Stimulated activated CD4-positive, alpha-beta T cell treated with anti-CD3 and anti-CD28 coated beads, Interleukin-2, amount 100 ng/mL, for 48 hours (primary cell): ENCODE measurements around the gene NR2E1.

Source experiments
- DNase-seq, 2 donors: peaks; one replicate each; pipeline ENCODE4 v3.0.0-alpha.2; 2020

NR2E1 gene

DNA sequence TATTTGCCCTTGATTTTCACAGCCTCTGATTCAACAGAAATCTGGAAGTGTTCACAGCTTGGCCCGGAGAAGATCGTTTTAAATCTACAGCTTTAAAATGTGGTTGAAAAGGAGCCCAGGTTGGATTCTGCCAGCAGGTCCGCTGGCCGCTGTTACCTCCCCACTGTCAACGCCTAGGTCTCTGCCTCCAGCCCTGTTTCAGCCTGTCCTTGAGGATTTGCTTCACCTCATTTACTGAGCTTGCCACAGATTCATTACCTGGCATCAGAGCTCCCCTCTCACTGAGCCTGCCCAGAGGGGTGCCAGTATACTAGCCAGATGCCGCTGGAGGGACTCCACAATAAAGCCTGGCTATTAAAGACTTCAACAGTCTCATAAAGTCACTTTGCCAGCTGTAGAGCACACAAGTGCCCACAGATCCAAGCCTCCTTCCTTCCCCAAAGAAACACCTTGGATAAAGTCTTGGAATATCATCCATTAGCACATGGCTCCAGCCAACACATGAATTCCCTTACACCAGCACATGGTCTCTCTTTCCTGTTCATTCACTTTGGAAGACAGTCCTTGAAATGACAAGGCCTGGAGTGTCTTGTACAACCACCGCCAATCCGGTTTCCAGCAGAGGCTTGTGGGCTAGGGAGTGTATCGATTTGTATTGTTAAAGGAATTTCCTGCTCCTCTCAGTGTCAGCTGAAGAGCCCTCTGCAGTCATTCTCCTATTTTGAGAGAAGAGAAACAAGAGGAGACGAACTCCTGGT lies 9.5 kb upstream of the NR2E1 start:
- no peak for DNase-seq

DNA sequence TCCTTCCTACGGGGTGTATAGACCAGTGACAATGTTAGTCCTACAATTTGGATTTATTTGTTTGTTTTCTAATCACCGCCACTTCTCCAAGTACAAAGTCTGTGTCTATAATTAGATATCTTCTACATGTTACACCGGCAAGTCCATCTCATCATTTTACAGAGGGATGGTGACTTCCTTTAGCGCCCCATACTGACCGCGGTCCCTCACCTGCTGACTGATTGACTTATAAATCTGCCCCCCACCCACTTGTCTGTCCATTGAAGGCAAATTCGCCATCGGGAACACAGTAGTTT lies 8.9 kb upstream of the NR2E1 start:
- DNase-seq, result no peak

DNA sequence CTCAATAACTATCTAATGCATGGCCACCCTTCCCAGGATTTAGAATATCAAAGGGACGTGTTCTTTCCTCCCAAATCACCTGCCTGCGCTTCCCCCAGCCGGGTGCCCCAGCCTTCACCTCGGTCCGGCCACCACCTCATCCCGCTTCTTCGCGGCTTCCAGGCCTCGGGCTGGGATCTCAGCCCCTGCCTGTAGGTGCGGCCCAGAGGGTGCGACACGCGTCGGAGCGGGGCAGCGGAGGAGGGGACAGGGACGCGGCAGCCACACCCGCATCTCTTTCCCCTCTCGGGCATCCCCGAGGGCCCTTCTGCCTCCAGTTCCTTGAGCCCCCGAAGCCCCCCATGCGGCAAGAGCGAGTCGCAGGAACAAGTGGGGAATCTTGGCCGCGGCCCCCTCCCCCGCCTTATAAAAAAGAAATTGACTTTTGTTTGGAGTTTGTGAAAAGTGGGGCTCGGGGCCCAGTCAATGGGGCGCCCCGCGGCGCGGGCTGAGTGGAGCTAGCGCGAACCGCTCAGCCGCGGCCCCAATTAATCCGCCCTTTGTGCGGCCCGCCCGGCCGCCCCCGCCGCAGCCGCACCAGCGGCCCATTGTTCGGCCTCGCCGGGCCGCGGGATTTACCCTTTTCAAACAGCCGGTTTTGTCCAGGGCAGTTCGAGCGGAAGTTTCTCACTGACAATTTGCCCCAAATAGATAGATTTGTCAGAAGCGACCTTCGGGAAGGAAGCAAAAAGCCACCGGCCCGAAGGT lies 8.4 kb upstream of the NR2E1 start:
- no peak for DNase-seq

DNA sequence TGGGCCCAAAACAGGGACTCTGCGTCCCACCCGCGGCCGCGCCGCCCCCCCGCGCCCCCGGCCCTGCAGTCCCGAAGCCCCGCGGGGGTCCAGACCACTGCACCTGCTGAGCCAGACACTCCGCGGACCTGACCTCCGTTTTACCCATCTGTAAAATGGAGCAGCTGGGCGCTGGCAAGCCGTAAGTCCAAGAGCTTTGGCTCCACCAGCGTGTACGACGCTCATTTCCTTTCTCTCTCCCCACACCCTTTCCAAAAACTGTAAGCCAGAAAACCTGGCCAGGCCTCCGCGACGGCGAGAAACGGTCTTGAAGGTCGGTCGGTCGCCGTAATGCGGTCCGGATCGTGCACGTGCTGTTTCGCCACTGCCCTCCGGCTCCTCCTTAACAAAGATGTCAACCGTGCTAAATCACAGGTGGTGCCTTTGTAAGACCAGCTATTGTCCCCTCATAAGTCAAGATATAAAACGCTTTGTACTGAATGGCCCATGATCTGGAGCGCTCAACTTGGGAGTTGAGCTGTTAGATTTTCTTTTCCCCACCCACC lies 7.8 kb upstream of the NR2E1 start:
- no peak for DNase-seq

DNA sequence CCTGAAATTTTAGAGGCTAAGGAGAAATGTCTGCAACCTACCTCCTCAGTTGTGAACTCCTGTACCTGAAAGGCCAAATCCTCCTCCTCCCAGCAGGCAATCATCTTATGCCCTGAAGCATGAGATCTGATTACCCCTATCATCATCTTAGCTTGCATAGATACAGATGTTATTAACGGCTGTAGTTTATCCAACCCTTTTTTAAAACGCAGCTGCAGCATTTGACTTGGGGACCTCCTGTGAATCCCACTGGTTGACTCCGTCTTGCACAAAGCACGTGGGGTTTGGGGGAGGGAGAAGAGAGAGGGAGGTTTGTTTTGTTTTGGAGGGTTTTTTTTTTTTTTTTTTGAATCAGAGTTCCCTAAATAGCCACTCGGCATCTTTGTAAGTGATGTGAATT lies 5.8 kb upstream of the NR2E1 start:
- DNase-seq, result no peak

DNA sequence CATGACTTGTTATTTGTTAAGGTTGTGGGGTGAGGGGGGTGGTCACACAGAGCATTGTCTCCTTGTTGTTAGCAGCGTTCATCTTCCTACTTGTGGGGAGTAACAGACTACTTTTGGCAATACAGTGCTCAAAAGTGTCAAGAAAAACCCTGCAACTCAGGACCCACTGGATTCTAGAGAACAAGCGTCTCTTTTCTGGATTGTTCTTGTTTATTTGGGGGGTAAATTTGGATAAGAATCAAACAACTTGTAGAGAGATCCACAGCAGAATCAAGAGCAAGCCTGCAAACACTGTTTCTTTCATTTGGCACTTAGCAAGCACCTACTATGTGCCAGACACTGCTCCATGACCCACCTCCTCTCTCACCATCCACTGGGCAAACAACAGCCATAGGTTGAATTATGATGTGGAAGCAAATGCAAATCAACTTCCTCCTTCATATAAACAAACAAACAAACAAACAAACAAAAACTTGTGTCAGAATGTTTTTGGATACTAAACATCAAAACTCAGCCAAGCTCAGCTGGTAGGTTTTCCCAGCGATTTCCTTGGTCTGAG lies 4.0 kb upstream of the NR2E1 start:
- no peak for DNase-seq

DNA sequence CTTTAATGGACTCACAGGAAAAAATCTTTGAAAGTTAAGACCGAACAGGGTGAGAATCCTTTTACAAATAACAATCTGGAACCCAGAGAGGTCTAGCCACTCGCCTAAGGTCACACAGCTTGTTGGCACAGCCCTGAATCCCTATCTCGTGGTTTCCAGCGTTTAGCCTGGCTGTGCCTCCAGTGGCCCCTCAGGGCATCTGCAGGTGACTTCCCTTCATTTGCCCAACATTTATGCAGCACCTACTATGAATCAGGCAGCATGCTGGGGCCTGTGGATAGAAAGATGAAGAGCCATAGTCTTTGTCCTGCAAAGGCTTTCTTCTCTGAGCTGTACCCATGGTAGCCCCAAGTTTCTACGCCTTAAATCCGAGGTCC lies 2.6 kb upstream of the NR2E1 start:
- DNase-seq, result no peak

DNA sequence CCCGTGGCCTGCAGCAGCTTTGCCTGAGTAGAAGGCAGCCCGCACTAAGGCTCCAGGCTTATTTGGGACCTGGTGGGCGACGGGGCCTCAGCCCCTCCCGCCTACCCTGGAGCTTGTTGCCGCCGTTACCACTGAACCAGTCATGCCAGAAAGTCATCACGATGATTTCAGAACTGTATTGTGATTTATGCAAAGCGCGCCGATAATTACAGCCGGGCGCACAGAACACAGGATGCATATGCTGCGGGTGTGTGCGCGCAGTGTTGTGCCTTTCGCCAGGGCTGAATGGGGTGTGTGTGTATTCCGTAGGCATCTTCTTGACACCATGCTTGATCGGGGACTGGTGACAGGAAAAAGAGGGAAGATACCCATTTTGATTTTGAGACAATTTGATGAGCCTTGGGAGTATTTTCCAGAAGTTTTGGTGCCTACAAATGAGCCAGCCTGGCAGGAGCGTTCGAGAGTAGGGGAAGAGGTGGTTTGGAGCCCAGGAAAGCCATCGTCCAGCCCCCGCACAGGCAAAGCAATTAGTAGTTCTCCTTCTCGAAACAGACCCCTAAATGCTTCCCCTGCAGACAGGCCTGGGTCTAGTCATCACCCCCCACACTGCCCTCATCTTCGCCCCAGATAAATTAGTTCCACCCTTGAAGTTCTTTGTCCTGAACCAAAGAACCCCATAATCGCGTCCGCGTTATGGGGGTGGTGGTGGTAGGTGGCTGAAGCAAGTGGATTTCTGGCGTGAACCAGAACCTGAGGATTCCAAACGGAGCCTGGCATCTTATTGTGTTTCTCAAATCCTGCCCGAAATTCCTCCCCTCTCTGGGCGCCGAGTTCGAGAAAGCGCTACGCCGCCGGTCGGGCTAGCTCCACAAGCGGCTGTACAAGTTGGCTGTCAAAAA lies 1.9 kb upstream of the NR2E1 start:
- DNase-seq, result no peak

DNA sequence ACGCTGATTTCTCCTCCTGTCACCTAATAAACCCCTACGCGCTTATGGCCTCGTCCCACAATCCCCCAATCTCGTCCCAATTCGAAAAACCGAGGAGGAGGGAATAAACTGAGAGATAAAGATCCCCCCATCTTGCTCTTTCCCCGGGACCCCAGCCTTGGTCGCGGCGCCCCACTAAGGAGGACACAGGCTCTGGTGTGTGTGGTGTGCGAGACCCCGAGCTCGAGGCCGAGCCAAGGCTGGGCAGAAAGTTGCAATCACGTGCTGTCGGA lies 1.3 kb upstream of the NR2E1 start:
- DNase-seq, result no peak

DNA sequence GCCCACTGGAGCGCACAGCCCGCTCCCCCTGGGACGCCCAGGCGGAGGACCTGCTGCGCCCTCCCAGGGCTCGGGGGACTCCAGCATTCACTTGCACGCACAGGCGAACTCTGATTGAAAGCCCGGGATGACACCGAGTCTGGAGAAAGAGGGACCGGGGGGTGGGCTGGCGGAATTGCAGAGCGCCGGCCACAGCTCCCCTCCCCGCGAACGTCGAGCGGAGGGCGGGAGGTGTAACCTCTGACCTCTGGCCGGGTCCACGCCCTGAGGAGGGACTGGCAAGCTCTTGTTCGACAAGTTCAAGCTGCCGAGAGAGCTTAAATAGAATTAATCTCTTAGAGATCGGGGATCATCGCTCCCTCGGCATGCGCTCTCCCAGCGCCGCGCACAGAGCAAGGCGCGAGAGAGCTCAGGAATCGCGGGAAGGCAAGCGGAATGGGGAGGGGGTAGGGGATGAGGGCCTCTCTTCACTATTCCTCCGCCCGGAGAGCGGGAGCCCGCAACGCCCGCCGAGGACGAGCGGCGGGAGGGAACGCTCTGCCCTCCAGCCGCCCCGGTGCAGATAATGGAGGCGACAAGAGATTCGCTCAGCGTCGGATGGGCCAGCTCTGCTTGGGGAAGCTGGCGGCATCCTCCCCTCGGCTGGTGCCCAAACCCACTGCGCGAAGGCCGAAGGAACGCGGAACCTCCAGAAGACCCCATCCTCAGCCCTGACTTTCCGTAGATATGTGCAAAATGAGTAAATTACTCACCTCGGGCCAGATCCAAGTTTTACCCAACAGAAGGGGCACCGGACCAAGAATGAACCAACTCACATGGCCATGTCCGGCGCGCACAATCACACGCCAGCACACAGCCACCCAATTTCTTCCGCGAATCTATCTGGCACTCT lies 761 bp upstream of the NR2E1 start:
- no peak for DNase-seq

DNA sequence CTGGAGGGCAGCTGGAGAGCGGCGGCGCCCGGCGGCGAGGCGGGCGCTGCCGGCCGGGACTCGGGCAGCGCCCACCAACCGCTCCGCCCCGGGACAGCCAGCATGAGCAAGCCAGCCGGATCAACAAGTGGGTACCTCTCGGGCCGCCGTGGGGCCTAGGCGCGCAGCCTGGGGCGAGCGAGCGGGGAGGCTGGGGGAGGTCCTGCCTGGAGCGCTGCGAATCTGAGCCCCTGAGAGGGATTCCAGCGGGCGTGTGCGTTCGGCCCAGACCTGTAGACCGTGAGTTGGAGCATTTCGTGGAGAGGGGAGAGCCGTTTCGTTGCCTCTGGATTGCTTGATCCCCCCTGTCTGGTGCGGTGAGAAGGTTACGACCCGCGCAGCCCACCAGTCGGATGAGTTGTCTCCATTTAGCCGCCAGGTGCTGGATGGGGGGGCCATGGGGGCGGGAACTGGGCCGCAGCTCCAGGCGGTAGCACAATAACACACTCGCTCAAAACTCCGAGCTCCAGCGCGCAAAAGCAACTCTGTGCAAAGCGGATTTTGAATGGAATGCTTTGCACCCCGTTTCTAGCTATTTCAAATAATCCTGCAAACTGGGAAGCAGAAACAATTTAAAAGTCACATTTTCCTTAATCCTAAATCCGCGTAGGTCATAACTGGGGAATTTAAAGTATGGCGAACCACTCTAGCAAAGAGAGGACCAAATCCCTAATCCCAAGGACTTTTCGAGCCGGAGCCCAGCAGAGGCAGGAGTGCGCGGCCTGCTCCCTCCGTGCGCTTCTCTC lies 1.0 kb downstream of the NR2E1 start:
- no peak for DNase-seq

DNA sequence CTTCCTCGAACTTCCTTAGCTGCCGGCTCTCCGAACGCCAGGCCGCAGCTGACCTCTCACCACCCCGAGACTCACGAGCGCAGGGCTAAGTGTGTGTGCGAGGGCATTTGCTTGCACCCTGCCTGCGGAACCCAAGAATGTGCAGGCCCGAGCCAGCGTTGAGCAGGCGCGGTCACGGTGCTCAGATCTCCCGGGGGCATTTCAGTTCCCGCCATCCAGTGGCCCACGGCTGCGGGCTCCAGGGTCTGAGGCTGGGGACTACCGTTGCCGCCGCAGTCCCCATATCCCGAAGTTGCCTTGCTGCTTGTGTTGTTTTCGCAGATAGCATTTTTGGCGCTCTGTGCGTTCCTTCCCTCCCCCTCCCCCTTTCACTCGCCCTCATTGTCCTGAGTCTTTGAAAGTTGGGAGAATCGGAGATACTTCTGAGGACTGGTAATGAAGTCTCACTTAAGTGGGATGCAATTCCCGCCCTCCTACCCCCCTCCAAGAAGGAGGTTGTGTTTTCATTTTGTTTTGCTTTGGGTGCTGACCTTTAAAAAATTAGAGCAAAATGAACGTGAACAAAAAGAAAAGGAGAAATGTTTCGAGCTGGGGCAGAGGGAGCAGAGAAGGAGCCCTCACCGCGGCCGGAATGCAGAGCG lies 1.7 kb downstream of the NR2E1 start:
- no peak for DNase-seq

DNA sequence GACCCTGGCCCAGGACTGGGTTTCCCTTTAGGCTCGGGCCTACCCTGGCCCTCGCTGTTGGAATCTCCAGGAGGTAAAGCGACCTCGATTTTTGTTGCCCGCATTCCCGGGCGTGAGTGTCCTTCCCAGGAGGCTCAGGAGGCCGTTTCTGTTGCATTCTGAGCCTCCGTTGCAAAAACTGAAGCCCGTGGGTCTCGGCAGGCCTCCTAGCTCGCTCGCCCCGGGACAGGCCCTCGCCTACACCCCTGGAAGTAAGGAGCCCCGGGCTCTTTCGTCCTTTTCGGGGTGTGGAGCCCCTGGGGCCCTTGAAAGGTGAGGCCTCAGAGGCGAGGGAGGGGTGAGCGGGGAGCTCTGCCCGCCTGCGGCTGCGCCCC lies 2.3 kb downstream of the NR2E1 start:
- no peak for DNase-seq

DNA sequence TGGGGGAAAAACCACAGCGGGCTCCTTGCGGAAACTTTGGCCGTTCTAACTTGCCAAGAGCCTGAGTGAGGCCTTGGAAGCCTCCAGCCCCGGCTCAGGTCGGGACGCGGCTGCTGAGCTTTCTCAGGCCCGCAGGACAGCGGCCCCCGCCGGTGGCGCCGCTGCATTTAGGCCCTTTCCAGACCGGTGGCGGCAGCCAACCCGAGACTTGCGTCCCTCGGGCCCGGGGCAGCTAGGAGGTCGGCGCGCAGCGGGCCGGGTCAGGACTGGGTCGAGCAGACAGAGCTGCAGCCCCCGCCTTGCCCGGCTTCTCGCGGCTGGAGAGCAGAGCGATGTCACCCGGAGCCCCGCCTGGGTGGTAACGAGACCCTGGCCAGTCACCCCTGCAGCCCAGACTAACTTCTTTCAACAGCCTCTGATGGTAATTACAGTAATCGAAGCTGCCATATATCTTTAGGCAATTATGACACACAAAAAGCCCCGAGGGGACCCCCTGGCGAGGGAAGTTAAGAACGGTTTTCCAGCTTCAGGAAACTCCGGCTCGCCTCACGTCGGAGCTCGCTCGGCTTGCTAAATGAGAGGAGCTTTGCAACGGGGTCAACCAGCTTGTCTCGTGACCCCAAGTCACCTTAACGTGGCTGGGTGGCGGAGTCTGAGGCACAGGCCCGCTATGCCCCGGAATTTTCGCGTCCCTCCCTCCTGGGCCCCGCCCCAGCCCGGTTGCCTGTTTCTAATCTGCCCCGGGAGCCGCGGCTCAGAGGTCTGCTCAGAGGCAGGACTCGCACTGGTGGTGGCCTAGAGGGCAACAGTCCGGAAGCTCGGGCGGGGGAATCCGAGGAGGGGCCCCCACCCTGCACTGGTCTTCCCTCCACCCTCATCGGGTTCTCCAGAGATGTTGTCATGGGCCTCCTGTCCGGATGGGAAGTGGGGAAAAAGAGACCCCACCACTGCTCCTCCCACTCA lies 3.0 kb downstream of the NR2E1 start:
- no peak for DNase-seq

DNA sequence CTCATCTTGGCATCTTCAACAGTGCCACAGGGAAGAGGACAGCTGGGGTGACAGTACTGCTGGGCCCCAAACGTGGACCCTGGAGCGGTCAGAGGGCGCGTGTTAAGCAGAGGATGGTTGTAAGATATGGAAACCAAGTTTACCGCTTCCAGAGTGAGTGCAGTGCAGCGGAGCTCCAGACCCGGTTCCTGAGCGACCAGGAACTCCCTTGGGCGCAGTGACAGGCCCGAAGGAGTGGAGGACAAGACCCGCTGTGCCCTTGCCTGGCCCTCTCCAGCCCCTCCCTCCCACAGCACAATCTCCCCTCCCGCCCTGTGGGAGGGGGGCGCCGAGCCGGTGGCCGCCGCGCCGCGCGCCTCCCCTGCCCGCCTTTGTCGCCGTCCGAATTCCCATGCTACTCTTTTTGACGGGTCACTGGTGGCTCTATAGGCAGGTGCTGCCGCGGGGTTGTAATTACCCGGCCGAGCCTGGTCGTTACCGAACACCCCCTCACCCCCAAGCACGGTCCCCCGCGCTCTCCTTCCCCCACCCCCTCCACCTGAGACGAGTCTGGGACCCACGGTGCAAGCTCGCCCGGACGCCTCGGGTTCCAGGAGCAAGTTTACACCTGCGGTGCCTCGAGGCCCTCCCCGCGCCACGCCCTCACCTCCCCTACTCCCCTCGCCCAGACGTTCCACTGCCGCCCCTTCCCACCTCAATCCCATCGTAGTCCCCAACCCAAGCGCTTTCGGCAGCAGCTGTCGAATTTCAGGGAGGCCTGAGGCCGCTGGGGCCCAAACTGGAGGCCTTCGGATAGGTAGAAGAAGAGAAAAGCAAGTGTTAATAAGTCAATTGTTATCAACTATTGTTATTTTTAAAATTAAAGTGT lies 3.9 kb downstream of the NR2E1 start:
- DNase-seq, result no peak

DNA sequence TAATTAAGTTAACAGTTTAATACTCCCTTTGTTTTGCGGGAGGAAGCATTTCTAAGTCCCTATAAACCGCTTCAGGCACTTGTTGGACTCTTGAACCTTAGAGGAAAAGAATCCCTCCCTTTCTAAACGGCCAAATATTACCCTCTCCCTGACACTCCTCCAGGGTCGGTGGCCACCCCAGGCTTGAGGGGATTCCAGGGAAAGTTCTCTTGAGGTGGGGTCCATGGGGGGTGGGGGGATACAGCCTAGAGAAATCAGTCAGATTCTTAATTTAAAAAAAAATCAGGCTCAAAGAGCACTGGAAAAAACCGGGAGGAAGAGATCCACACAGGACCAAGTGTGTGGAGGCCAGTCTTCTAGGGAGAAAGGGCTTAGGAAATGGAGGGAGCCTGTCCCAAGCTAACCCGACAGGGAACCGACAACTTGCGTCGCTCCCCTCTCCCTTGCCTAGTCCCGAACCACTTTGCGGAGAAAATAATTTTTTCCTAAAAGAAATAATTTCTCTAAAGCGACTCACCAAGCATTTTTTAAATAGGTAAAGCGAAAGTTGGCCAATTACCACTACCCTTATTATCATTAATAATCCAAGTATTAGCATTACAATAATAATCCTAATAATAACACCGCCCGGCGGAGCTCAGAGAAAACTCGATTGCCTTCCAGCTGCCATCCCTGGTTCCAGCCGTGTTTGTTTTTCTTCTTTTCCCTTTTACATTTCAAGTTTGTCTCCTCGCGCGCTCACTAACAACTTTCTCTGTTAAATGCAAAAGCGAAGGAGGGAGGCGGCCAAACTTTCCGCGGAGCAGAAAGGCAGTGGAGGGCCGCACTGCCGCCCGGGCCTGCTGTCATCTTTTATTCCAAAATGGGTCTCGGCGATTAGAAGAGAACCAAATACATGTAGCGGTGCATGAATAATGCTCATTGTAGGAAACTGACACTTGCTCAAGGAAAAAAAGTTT lies 4.8 kb downstream of the NR2E1 start:
- no peak for DNase-seq

DNA sequence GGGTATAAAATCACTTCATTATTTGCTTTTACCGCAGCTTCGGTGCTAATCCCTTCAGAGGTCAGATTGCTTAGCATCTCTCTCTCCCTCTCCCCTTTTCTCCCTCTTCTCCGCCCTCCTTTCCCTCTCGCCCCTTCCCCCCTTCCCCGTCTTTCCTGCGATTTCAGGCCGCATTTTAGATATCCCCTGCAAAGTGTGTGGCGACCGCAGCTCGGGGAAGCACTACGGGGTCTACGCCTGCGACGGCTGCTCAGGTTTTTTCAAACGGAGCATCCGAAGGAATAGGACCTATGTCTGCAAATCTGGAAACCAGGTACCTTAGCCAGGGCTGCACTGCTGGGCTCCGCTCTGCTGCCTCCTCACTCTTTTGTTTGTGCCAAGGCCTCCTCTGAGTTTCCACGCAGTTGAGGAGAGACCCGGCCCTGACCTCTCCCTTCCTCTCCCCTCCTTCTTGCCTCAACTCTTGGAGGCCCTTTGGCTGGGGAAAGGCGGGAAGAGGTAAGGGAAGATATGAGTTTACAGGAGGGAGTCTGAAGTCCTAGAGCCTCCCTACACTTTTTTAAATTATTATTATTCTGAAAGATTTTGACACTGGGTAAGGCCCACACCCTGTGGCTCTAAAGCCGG lies 5.6 kb downstream of the NR2E1 start:
- DNase-seq, result no peak
